HG03025 (cell line): ENCODE data around the gene SFT2D3.

Experiments used
- ATAC-seq: cut with Tn5 transposase; IDR thresholded peaks from one replicate; pipeline ENCODE4 v1.9.1; 2021; ENCODE audit warnings: mild to moderate bottlenecking, moderate library complexity; ENCODE audit not compliant: unreplicated experiment, low FRiP score

SFT2D3 gene

GRCh38 chr2:127664065-127664894 lies 37.0 kb upstream of the SFT2D3 start:
- no peak for ATAC-seq

DNA sequence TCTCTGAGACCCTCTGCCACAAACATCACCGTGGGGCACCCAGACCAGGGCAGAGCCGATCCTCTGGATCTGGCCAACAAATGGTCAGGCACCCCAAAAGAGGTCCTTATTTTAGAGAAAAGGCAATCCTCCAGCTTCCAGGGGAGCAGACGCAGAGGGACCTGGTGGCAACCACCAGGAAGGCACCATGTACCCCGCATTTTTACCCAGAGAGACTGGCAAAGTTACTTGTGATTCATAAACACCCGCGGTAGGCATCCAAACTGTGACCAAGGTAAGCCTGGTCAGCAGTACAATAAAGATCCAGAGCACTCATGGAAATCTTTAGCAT lies 36.4 kb upstream of the SFT2D3 start:
- no peak for ATAC-seq

GRCh38 chr2:127665267-127665893 lies 35.9 kb upstream of the SFT2D3 start:
- ATAC-seq: no peak

GRCh38 chr2:127669056-127669455 lies 32.2 kb upstream of the SFT2D3 start:
- no peak for ATAC-seq

- ATAC-seq: no peak
Measured at GRCh38 chr2:127670055-127670956, 31.0 kb upstream of the SFT2D3 start.

GRCh38 chr2:127670957-127671290 lies 30.4 kb upstream of the SFT2D3 start:
- no peak for ATAC-seq

DNA sequence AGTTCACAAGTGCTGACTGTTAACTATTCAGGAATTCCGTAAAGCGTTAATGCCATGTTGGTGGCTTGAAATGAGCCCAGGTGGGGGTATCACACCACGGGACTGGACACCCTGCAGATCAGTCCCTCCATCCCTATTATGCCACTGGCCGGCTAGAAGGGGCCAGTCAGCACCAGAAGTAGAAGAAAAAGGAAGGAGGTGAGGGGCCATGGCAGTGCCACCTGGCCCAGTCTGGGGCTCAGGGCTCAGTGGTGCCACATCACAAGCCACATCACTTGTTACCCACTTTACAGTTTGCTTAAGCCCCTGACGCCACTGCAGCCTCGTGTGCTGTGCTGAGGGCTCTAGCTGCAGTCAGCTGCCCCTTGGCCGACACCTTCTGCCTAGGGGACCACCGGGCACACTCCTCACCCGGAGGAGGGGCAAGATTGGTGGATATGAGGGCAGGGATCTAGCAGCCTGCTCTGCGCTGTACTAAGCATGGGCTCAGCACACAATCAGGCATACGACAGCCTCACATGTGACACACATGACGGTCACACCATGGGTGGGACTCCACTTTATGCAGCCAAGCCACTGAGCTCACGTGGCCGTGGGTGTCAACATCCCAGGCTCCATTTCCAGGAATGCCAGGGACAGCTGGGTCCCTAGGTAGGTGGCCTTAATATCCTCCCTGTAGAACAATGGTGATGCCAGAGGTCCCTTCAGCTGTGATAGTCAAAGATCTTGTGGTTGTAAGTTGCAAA lies 29.6 kb upstream of the SFT2D3 start:
- ATAC-seq: no peak

- ATAC-seq: no peak
Measured at GRCh38 chr2:127672341-127673224, 28.7 kb upstream of the SFT2D3 start.

GRCh38 chr2:127673291-127674069 lies 27.8 kb upstream of the SFT2D3 start:
- no peak for ATAC-seq

DNA sequence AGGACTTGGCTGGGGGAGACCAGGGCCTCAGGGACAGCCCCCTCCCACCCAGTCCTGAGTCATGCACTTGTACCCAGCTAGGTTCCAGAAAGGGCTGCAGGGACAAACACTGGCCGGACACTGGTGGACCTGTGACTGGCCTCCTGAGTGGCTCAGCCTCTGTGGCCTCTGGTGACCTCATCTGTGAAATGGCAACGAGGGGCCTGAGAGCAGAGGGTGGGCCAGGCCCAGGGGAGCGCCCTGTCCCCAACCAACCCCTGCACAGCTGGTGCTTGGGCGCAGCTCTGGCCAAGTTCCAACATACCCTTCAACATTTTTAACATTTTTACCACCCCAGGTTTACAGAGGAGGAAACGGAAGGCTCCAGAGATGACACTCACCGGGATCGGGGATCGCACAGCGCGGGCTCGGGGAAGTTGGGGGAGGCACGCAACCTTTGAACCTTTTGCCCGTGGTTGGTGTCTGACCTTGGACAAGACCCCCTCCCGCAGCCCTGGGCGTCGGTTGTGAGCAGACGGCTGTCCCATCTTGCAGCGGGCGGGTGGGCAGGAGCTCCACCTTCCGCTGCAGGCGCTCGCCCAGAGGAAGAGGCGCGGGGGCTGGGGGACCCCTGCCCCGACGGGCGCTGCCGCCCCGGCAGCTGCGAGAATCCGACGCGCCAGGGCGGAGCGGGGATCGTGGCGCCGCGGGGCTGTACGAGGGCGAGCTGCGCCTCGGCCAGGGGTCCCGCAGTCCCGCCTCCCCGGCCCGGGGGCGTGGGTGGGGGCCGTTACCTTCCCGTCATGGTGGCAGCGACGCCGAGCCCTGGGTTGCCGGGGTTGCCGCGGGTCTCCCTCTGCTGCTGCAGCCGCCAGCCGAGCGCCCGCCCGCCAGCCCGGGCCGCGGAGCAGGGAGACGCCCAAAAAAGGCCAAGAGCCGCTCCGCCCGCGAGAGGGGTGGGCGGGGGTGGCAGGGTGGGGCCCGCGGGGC lies 26.8 kb upstream of the SFT2D3 start:
- ATAC-seq: no peak

GRCh38 chr2:127675331-127676261 lies 25.7 kb upstream of the SFT2D3 start, which contains the start of gene LIMS2:
Gene LIMS2 (minus strand): TSS chr2:127675530. CDS start chr2:127675024, 506 bp downstream.
- no peak for ATAC-seq

DNA sequence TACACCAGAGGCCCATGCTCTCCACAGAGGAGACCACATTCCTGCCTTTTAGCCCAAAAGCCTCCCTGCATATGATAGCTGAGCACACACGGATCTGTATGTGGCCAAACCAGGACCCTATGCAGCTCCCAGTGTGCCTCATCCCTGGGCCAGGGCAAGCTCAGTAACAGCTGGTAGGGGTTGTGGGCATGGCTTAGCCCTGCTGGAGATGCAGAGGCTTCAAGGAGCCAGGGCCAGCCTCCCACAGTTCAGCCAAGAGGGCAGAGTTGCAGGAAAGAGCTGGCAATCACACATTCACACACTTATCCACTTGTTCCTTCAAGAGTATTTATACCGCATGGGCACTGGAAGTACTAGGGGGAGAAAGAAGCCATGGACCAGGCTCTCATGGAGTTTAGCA lies 24.4 kb upstream of the SFT2D3 start:
- no peak for ATAC-seq

DNA sequence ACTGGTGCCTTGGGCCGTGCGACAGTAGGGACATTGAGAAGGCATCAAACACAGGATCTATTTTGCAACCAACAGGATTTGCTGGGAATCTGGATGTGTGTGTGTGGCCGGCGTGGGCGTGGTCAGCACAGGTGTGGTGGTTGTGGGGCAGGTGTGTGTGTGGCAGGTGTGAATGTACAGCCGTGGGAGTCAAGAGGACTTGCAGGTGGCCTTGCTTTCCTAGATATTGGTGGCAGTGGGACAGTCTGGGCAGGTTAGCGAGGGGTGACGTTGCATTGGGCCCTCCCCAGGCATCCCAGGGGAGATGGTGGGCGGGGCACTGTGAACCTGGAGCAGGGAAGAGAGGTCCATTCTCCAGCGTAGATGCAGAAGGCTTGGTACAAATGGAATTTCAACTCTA lies 22.8 kb upstream of the SFT2D3 start:
- ATAC-seq: no peak

GRCh38 chr2:127678991-127679390 lies 22.3 kb upstream of the SFT2D3 start:
- ATAC-seq: no peak

DNA sequence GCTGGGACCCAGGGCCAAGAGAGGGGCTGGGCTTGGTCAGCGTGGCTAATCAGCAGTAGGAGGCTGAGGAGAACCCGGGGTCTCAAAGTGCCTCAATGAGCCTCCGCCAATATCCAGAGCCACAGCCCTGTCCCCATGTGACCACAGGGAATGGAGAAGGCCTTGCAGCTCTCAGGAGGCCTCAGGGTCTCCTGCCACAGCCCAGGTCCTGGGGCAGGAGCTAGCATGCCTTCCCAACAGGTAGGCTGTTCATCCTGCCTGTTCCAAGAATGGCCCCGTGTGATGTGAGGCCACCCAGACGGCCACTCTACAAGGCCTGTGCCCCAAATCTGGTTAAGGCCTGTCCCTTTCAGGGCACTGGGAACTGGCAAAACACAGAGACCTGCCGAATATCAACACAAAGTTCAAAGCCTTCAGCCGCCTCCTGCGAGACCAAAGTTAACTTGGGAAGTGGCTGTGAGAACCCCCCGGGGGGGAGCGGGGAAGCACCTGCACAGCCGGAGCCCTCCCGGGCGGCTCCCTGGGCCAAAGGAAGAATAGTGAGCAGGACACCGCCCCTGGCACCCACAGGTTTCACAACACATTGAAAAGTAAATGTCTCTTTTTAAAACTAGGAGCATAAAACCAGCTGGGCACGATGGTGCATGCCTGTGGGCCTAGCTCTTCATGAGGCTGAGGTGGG lies 21.5 kb upstream of the SFT2D3 start:
- no peak for ATAC-seq

DNA sequence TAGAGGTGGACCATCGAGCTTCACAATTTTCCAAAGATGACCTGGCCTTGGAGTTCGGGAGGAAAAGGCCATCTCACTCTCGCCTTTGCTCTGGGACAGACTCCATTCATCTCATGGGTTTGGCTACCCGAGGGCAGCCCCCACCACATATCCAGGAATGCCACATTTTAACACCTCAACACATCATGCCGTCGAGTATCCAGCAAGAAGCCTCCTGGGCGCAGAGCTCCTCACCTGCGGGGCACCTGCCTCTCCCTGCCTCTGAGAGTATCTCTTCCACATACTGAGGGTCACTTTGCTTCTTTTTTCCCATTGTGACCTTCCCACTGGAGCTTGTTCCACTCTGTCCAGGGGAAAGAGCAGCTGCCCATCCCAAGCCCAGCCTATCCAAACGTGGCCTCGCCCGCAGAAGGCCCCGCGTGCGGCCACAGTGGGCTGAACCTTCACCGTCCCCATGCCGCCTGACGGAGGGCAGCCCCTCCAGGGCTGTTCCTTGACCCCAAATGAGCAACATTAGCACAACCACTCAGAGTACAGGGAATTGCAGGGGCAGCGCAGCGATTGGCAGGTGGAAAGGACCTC lies 20.5 kb upstream of the SFT2D3 start:
- ATAC-seq: no peak
